Activated naive CD4-positive, alpha-beta T cell treated with anti-CD3 and anti-CD28 coated beads, Interleukin-2, amount 10 ng/mL, durations not matched to agents 7 days and 5 days (primary cell): Measurements from ENCODE around the gene PDCL3.

Experiments
- CTCF ChIA-PET: fragments of 350-600 bp; sonication (Branson Sonifier 250); formaldehyde crosslinking; loops from one replicate; lab custom pipeline; 2021; ENCODE audit warnings: antibody characterized with exemption; lab: Charles Lee
- DNase-seq: peaks from one replicate; pipeline ENCODE4 v3.0.0-alpha.2; 2020
- H3K27ac Mint-ChIP-seq: one replicate; pipeline ENCODE4 v1.8.0; 2021; ENCODE audit warnings: mild to moderate bottlenecking, moderate library complexity, mixed read lengths
- H3K27me3 Mint-ChIP-seq: one replicate; pipeline ENCODE4 v1.8.0; 2021; ENCODE audit warnings: mild to moderate bottlenecking, mixed read lengths
- H3K36me3 Mint-ChIP-seq: one replicate; pipeline ENCODE4 v1.8.0; 2021; ENCODE audit warnings: mixed read lengths
- H3K4me1 Mint-ChIP-seq: one replicate; pipeline ENCODE4 v1.8.0; 2021; ENCODE audit warnings: mixed read lengths
- H3K4me3 Mint-ChIP-seq: one replicate; pipeline ENCODE4 v1.8.0; 2021; ENCODE audit warnings: mild to moderate bottlenecking, moderate library complexity, mixed read lengths
- H3K9me3 Mint-ChIP-seq: one replicate; pipeline ENCODE4 v1.8.0; 2021; ENCODE audit warnings: mixed read lengths

PDCL3 gene

DNA sequence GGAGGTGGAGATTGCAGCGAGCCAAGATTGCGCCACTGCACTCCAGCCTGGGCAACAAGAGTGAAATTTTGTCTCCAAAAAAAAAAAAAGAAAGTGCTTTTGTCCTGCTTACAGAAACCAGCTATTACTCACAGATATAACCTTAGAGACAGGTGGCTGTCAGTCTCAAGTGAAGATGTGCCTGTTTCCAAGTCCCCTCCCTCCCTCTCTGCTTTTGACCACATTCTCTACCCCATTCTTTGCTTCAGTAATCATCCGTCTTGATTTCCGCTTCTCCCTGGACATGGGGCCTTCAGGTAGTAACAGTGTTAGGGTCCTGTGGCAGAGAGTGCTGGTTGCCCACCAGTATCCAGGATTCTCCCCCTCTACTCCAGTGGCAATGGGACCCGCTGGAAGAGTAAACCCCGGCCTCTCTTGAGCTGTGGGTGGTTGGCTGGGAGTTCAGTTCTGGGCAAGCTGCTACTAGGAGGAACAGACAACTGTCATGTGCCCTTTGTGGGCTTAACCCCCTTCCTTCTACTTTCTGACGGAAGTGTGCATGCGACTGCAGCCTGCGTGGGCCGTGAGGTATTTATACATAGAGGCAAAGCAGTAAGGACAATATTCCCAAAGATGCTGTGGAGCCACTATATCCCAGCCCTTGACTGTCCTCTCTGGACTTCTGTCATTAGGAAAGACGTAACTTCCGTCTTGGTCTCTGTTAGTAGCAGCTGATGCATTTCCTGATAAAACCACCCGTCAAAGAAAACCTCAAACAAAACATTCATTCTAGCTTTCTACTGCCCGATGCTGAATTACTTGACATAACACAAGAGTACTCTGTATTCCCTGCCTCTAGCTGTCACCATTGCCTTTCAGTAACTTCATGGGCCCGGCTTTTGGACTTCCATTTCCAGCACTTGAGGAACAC lies 17.8 kb downstream of the PDCL3 start:
- peak; percentile 69 for DNase-seq
- CTCF ChIA-PET: interaction anchor here (1.0 to 2.6 kb wide), 6 partner anchors 15 to 49 kb away, joined by 3 to 13 read pairs (median 4); no protein-coding TSS in a partner anchor
- H3K9me3 Mint-ChIP-seq: no peaks in the 10 kb centered on the region
- no peaks in the 10 kb centered on the region for H3K27me3 Mint-ChIP-seq
- peak overlapping the region; percentile 68 for H3K4me3 Mint-ChIP-seq
- H3K36me3 Mint-ChIP-seq: peaks cover 11% of the 10 kb centered on the region
- H3K4me1 Mint-ChIP-seq: peaks cover 60% of the 10 kb centered on the region
- peak overlapping the region; percentile 91 for H3K27ac Mint-ChIP-seq

DNA sequence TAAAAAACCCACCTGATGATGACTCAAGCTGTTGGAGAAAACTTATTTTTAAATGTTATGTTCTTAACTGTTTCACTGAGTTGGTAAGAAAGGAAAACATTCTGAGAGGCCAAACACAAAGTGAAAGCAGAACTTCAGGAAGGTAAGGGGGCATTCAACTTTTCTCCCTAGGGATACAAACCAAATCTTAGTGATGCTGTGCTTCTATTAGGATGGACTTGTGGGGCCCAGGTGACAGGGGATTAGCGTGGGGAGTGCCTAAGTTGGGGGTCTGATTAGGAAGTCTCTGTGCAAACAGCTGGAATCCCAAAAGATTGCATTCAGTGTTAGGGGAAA lies 18.5 kb downstream of the PDCL3 start:
- H3K27ac Mint-ChIP-seq: peak overlapping the region; percentile 91
- H3K9me3 Mint-ChIP-seq: no peaks in the 10 kb centered on the region
- CTCF ChIA-PET: interaction anchor here (0.9 to 2.6 kb wide), 6 partner anchors 14 to 32 kb away, joined by 3 to 13 read pairs (median 4); no protein-coding TSS in a partner anchor
- no peak for DNase-seq
- H3K4me1 Mint-ChIP-seq: peaks cover 65% of the 10 kb centered on the region
- H3K36me3 Mint-ChIP-seq: peaks cover 11% of the 10 kb centered on the region
- no peaks in the 10 kb centered on the region for H3K27me3 Mint-ChIP-seq
- H3K4me3 Mint-ChIP-seq: peak overlapping the region; percentile 68

DNA sequence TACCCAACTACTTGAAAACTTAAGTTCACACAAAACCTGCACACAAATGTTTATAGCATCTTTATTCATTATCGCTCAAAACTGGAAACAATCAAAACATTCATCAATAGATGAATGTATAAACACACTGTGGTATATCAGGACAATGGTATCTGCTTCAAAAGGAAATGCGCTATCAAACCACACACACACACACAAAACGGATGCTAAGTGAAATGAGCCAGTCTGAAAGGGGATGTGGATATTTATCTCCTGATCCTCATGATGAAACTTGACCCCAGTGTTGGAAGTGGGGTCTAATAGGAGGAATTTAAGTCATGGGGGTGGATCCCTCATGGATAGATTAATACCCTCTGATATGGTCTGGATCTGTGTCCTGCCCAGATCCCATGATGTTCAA lies 22.0 kb downstream of the PDCL3 start:
- H3K9me3 Mint-ChIP-seq: no peaks in the 10 kb centered on the region

DNA sequence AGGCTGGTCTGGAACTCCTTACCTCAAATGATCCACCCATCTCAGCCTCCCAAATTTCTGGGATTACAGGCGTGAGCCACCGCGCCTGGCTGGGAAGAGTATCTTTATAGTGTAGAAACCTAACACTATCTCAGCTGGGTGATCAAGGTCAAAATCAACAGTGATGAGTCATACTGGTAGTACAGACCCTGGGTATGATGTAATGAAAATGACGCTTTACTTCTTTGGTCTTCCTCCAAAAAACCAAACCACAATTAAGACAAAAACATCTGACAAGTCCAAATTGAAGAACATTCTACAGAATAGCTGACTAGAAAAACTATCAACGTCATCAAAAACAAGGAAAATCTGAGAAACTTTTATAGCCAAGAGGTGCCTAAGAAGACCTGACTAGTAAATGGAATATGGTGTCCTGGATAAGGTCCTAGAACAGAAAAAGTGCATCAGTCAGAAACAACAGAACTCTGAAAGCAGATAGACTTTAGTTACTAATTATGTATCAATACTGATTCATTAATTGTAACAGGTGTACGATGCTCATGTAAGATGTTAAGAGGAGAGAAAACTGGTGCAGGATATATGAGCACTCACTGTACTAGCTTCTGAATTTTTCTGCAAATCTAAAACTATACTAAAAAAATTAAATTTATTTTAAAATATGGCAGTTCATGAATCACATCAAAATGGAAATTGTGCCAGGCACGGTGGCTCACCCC lies 25.4 kb downstream of the PDCL3 start:
- no peaks in the 10 kb centered on the region for H3K9me3 Mint-ChIP-seq
- no peaks in the 10 kb centered on the region for H3K36me3 Mint-ChIP-seq
- H3K4me1 Mint-ChIP-seq: peaks cover 53% of the 10 kb centered on the region
- peak; percentile 48 for DNase-seq
- peak overlapping the region; percentile 53 for H3K27ac Mint-ChIP-seq
- CTCF ChIA-PET: interaction anchor here (0.8 kb wide), 1 partner anchor 19 kb away, joined by 3 read pairs; no protein-coding TSS in a partner anchor
- no peak overlapping the region for H3K4me3 Mint-ChIP-seq
- H3K27me3 Mint-ChIP-seq: peaks cover 20% of the 10 kb centered on the region

More for the DNA sequence above, 22.0 kb downstream of the PDCL3 start:
- H3K27ac Mint-ChIP-seq: peak overlapping the region; percentile 75
- CTCF ChIA-PET: no interaction called here
- H3K4me1 Mint-ChIP-seq: peaks cover 74% of the 10 kb centered on the region
- no peak for DNase-seq
- H3K36me3 Mint-ChIP-seq: peaks cover 2% of the 10 kb centered on the region
- peaks cover 9% of the 10 kb centered on the region for H3K27me3 Mint-ChIP-seq
- H3K4me3 Mint-ChIP-seq: no peak overlapping the region

GRCh38 chr2:100589527-100589926 lies 26.7 kb downstream of the PDCL3 start:
- no peaks in the 10 kb centered on the region for H3K36me3 Mint-ChIP-seq
- DNase-seq: no peak
- peaks cover 20% of the 10 kb centered on the region for H3K27me3 Mint-ChIP-seq
- no peaks in the 10 kb centered on the region for H3K9me3 Mint-ChIP-seq
- no peak overlapping the region for H3K27ac Mint-ChIP-seq
- no peak overlapping the region for H3K4me3 Mint-ChIP-seq
- H3K4me1 Mint-ChIP-seq: peaks cover 53% of the 10 kb centered on the region
- CTCF ChIA-PET: no interaction called here

DNA sequence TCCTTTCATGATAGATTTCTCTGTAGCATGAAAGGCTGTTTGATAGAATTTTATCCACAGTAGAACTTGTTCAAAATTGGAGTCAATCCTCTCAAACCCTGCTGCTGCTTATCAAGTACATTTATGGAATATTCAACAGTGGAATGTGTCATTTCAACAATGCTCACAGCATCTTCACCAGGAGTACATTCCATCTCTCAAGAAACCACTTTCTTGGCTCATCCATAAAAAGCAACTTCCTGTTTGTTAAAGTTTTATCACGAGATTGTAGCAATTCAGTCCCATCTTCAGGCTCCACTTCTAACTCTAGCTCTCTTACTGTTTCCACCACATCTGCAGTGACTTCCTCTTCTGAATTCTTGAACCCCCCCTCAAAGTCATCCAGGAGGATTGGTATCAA lies 29.4 kb downstream of the PDCL3 start:
- Mint-ChIP-seq H3K36me3 (no peaks in the 10 kb centered on the region), H3K4me3 (no peak overlapping the region), H3K27ac (no peak overlapping the region), H3K27me3 (peaks cover 20% of the 10 kb centered on the region), H3K4me1 (peaks cover 43% of the 10 kb centered on the region), H3K9me3 (no peaks in the 10 kb centered on the region)
- CTCF ChIA-PET: interaction anchor here (2.9 kb wide), 1 partner anchor 14 kb away, joined by 13 read pairs; no protein-coding TSS in a partner anchor
- no peak for DNase-seq

- no peaks in the 10 kb centered on the region for H3K36me3 Mint-ChIP-seq
- peaks cover 26% of the 10 kb centered on the region for H3K4me1 Mint-ChIP-seq
- peaks cover 3% of the 10 kb centered on the region for H3K27me3 Mint-ChIP-seq
- H3K9me3 Mint-ChIP-seq: no peaks in the 10 kb centered on the region
- H3K27ac Mint-ChIP-seq: no peak overlapping the region
- CTCF ChIA-PET: interaction anchor here (2.1 to 2.9 kb wide), 2 partner anchors 10 to 15 kb away, joined by 10 to 13 read pairs; no protein-coding TSS in a partner anchor
- H3K4me3 Mint-ChIP-seq: no peak overlapping the region
- no peak for DNase-seq
Measured at GRCh38 chr2:100596465-100596864, 33.7 kb downstream of the PDCL3 start.

- H3K27me3 Mint-ChIP-seq: peaks cover 8% of the 10 kb centered on the region
- H3K36me3 Mint-ChIP-seq: no peaks in the 10 kb centered on the region
- DNase-seq: no peak
- no peak overlapping the region for H3K4me3 Mint-ChIP-seq
- CTCF ChIA-PET: interaction anchor here (0.6 to 4.7 kb wide), 3 partner anchors 9 to 31 kb away, joined by 3 to 14 read pairs (median 3); no protein-coding TSS in a partner anchor
- no peaks in the 10 kb centered on the region for H3K9me3 Mint-ChIP-seq
- peaks cover 13% of the 10 kb centered on the region for H3K4me1 Mint-ChIP-seq
- H3K27ac Mint-ChIP-seq: no peak overlapping the region
Measured at GRCh38 chr2:100599566-100599965, 36.8 kb downstream of the PDCL3 start.

GRCh38 chr2:100601661-100602060 lies 38.9 kb downstream of the PDCL3 start:
- no peak overlapping the region for H3K4me3 Mint-ChIP-seq
- H3K36me3 Mint-ChIP-seq: no peaks in the 10 kb centered on the region
- CTCF ChIA-PET: interaction anchor here (4.7 kb wide), 1 partner anchor 9 kb away, joined by 14 read pairs; no protein-coding TSS in a partner anchor
- no peak overlapping the region for H3K27ac Mint-ChIP-seq
- peaks cover 5% of the 10 kb centered on the region for H3K4me1 Mint-ChIP-seq
- H3K9me3 Mint-ChIP-seq: no peaks in the 10 kb centered on the region
- H3K27me3 Mint-ChIP-seq: peaks cover 8% of the 10 kb centered on the region
- DNase-seq: no peak

DNA sequence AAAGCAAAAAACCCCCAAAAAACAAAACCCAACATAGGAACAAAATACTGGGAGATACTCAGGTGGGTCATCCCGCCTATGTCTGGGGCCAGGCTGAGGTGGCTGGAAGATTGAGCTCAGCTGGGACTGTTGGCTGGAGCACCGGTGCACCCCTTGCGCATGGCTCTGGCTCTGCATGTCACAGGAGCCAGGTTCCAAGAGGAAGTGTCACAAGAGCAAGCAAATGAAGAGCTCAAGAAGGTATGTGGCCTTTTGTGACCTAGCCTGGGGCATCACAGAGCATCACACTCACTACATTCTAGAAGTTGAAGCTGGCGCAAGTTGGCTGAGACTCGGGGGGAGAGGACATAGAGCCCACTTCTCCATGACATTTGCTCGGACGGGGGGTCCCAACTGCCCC lies 40.6 kb downstream of the PDCL3 start:
- no peak overlapping the region for H3K4me3 Mint-ChIP-seq
- H3K27me3 Mint-ChIP-seq: peaks cover 8% of the 10 kb centered on the region
- H3K9me3 Mint-ChIP-seq: no peaks in the 10 kb centered on the region
- no peak overlapping the region for H3K27ac Mint-ChIP-seq
- H3K4me1 Mint-ChIP-seq: peaks cover 5% of the 10 kb centered on the region
- CTCF ChIA-PET: interaction anchor here (0.6 to 1.5 kb wide), 2 partner anchors 10 to 44 kb away, joined by 5 read pairs; no protein-coding TSS in a partner anchor
- no peak for DNase-seq
- H3K36me3 Mint-ChIP-seq: no peaks in the 10 kb centered on the region

DNA sequence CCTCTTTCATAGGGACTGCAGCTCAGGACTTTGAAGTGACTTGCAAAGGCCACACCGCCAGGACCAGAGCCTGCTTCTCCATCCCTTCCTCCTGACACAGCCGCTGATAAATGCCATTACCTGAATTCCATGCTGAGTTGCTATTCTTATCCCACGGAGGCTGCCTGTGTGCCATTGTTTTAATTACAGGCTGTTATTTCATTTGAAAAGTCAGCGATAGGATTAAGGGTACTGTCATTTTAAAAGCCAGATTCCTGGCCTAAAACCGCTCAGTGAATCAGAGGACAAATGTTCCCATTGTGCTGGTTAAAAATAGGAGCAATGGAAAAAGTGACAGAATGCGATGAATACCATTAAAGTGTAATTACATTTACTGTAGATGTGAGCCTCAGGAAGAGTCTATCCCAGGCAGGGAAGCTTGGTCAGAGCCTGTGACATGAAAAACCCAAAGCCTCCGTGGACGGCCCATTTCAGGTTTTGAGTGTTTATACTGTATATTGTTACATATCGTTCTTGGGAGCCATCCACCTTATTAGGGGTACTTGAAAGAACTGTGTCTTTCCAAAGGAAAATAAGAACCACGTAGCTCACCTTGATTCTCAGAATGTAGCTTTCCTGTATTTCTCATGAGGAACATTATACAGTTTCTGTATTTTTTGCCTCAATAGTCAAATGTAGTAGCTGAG lies 41.3 kb downstream of the PDCL3 start:
- Mint-ChIP-seq H3K27me3 (peaks cover 13% of the 10 kb centered on the region), H3K27ac (no peak overlapping the region), H3K36me3 (no peaks in the 10 kb centered on the region), H3K4me1 (peaks cover 5% of the 10 kb centered on the region), H3K4me3 (no peak overlapping the region), H3K9me3 (no peaks in the 10 kb centered on the region)
- no peak for DNase-seq
- CTCF ChIA-PET: interaction anchor here (0.5 to 1.5 kb wide), 2 partner anchors 9 to 11 kb away, joined by 3 to 5 read pairs; no protein-coding TSS in a partner anchor

DNA sequence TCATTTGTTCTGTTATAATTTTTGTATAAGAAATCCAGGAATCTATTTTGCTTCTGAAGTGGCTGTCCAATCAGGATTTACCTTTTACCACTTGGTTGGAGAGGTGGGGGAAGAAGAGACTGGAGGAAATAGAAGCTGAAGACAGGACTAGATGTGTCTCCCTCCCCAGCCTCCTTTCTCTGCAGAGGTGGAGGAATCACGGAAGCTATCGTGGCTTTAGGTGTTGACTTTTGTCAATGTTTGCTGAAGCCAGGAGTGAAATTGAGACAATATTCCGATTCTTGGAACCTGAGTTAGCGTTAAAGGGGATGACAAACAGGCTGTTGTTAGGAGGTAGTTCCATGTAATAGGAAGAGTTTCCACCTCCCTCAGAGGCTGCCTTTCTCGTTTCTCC lies 43.5 kb downstream of the PDCL3 start:
- Mint-ChIP-seq H3K4me1 (peaks cover 9% of the 10 kb centered on the region), H3K4me3 (no peak overlapping the region), H3K9me3 (no peaks in the 10 kb centered on the region), H3K36me3 (no peaks in the 10 kb centered on the region), H3K27ac (no peak overlapping the region), H3K27me3 (peaks cover 21% of the 10 kb centered on the region)
- DNase-seq: no peak
- CTCF ChIA-PET: interaction anchor here (0.8 to 7.0 kb wide), 13 partner anchors 9 to 382 kb away, joined by 3 to 84 read pairs (median 4); no protein-coding TSS in a partner anchor

GRCh38 chr2:100606726-100607343 lies 44.0 kb downstream of the PDCL3 start:
- Mint-ChIP-seq H3K36me3 (no peaks in the 10 kb centered on the region), H3K4me3 (no peak overlapping the region), H3K4me1 (peaks cover 5% of the 10 kb centered on the region), H3K27me3 (peaks cover 25% of the 10 kb centered on the region), H3K9me3 (no peaks in the 10 kb centered on the region), H3K27ac (no peak overlapping the region)
- CTCF ChIA-PET: interaction anchor here (0.8 to 7.0 kb wide), 16 partner anchors 9 to 381 kb away, joined by 3 to 84 read pairs (median 4); no protein-coding TSS in a partner anchor
- DNase-seq: peak; percentile 52
